ENCODE results near the gene NAPEPLD. TPM values are rescaled to one million over a fixed set of nuclear protein-coding genes. Genes with fewer than 3 reads are reported as not detected.

Gene NAPEPLD
- total and polyA plus RNA-seq, 2 of the 8 experiments (the other 6 are each of a cell fraction or from before 2014, with no cell fraction given): 4.2 to 9.9 TPM

DNA sequence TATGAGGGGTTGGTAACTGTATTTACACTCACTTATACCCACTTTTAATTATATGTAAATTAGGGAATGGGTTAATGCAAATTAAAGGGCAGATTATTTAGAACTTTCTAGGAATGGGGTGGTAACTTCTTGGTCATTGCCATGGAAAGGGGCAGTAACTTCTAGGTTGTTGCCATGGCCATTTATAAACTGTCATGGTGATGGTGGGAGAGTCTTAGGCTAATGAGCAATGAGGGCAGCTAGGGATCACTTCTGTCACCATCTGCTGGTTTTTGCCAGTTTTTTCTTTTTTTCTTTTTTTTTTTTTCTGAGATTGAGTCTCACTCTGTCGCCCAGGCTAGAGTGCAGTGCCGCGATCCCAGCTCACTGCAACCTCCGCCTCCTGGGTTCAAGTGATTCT, 33.1 kb downstream of the NAPEPLD start (continued):
- TF ChIP-seq RFX5 (IDR thresholded peaks at IDR 0.05; ENCODE audit: borderline replicate concordance, low read depth, low read length) (no peak), MAX (IDR thresholded peaks at IDR 0.05) (no peak), RBBP5 (IDR thresholded peaks at IDR 0.05; ENCODE audit: borderline replicate concordance, low read depth, low read length) (no peak), HDAC6 (IDR thresholded peaks at IDR 0.05; ENCODE audit: low read depth, low read length) (no peak), TBP (IDR thresholded peaks at IDR 0.05; ENCODE audit: low read depth, low read length) (no peak), CHD1 (IDR thresholded peaks at IDR 0.05; ENCODE audit: low read depth, low read length) (no peak), JUND (IDR thresholded peaks at IDR 0.05; ENCODE audit: low read length) (no peak)
- TF ChIP-seq, protein P1, sequence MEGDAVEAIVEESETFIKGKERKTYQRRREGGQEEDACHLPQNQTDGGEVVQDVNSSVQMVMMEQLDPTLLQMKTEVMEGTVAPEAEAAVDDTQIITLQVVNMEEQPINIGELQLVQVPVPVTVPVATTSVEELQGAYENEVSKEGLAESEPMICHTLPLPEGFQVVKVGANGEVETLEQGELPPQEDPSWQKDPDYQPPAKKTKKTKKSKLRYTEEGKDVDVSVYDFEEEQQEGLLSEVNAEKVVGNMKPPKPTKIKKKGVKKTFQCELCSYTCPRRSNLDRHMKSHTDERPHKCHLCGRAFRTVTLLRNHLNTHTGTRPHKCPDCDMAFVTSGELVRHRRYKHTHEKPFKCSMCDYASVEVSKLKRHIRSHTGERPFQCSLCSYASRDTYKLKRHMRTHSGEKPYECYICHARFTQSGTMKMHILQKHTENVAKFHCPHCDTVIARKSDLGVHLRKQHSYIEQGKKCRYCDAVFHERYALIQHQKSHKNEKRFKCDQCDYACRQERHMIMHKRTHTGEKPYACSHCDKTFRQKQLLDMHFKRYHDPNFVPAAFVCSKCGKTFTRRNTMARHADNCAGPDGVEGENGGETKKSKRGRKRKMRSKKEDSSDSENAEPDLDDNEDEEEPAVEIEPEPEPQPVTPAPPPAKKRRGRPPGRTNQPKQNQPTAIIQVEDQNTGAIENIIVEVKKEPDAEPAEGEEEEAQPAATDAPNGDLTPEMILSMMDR (IDR thresholded peaks at IDR 0.05; ENCODE audit: control extremely low read depth in 1 of 3, insufficient read depth in 1 of 3, low read depth in 1 of 3, low read length in 3 of 3): no peak

Data from H1 (cell line).